ENCODE measurements around the gene HDAC2. TPM values are rescaled to one million over a fixed set of nuclear protein-coding genes. Genes with fewer than 3 reads are reported as not detected.
A peak's percentile ranks its signal among the peaks of the same experiment; 100 is the strongest.

The HDAC2 gene
- total and polyA plus RNA-seq, 12 donors = 35.5 to 125 (median 54.3) TPM

- no peak overlapping the region for H3K4me3 ChIP-seq
- no peaks in the 10 kb centered on the region for H3K4me1 ChIP-seq (replicated peaks in 1 of 2)
- H3K36me3 ChIP-seq (replicated peaks in 1 of 2) = no peaks in the 10 kb centered on the region
- intact Hi-C loops (cut with DNase I) = loop anchor here in 1 of 2 donors (5.0 kb wide), 1 partner anchor 1125 kb away; no protein-coding TSS in a partner anchor
- 69 to 83% (median 81%) methylated on average over 6 of the region's 6 CpGs for WGBS, 4 donors
- H3K9me3 ChIP-seq (replicated peaks in 1 of 3) = no peaks in the 10 kb centered on the region
- no peak for DNase-seq
- H3K27ac ChIP-seq = no peak overlapping the region
- no peaks in the 10 kb centered on the region for H3K27me3 ChIP-seq
- no peak for TF ChIP-seq POLR2A (IDR thresholded peaks at IDR 0.05)
- TF ChIP-seq, protein P1, sequence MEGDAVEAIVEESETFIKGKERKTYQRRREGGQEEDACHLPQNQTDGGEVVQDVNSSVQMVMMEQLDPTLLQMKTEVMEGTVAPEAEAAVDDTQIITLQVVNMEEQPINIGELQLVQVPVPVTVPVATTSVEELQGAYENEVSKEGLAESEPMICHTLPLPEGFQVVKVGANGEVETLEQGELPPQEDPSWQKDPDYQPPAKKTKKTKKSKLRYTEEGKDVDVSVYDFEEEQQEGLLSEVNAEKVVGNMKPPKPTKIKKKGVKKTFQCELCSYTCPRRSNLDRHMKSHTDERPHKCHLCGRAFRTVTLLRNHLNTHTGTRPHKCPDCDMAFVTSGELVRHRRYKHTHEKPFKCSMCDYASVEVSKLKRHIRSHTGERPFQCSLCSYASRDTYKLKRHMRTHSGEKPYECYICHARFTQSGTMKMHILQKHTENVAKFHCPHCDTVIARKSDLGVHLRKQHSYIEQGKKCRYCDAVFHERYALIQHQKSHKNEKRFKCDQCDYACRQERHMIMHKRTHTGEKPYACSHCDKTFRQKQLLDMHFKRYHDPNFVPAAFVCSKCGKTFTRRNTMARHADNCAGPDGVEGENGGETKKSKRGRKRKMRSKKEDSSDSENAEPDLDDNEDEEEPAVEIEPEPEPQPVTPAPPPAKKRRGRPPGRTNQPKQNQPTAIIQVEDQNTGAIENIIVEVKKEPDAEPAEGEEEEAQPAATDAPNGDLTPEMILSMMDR (IDR thresholded peaks at IDR 0.05) = no peak
Measured at GRCh38 chr6:113907102-113907815, 63.7 kb downstream of the HDAC2 start.

GRCh38 chr6:113903666-113904330 is 67.2 kb downstream of the HDAC2 start:
- peak; percentile 16 to 72 (median 29) for DNase-seq
- TF ChIP-seq POLR2A (IDR thresholded peaks at IDR 0.05) = no peak
- TF ChIP-seq, protein P1 (IDR thresholded peaks at IDR 0.05) = no peak
- Histone ChIP-seq H3K36me3 (replicated peaks in 1 of 2) (no peaks in the 10 kb centered on the region), H3K9me3 (replicated peaks in 1 of 3) (no peaks in the 10 kb centered on the region), H3K27ac (no peak overlapping the region), H3K4me1 (replicated peaks in 1 of 2) (no peaks in the 10 kb centered on the region), H3K4me3 (no peak overlapping the region), H3K27me3 (no peaks in the 10 kb centered on the region)
- 37 to 46% (median 44%) methylated on average over 8 to 9 of the region's 9 CpGs for WGBS, 4 donors
- intact Hi-C loops (cut with DNase I) = no loop called here

- no peaks in the 10 kb centered on the region for H3K36me3 ChIP-seq (replicated peaks in 1 of 2)
- no peak overlapping the region for H3K4me3 ChIP-seq
- 87 to 95% (median 94%) methylated on average over 2 of the region's 2 CpGs for WGBS, 4 donors
- TF ChIP-seq, protein P1 (IDR thresholded peaks at IDR 0.05) = no peak
- no peak for TF ChIP-seq POLR2A (IDR thresholded peaks at IDR 0.05)
- intact Hi-C loops (cut with DNase I) = no loop called here
- no peaks in the 10 kb centered on the region for H3K4me1 ChIP-seq (replicated peaks in 1 of 2)
- no peak for DNase-seq
- no peaks in the 10 kb centered on the region for H3K9me3 ChIP-seq (replicated peaks in 1 of 3)
- no peaks in the 10 kb centered on the region for H3K27me3 ChIP-seq
- H3K27ac ChIP-seq = no peak overlapping the region
Measured at GRCh38 chr6:113901482-113901881, 69.5 kb downstream of the HDAC2 start.

GRCh38 chr6:113894712-113895674 is 76.0 kb downstream of the HDAC2 start:
- no peaks in the 10 kb centered on the region for H3K27me3 ChIP-seq
- TF ChIP-seq POLR2A (IDR thresholded peaks at IDR 0.05) = no peak
- TF ChIP-seq, protein P1 (IDR thresholded peaks at IDR 0.05) = no peak
- H3K9me3 ChIP-seq (replicated peaks in 1 of 3) = no peaks in the 10 kb centered on the region
- H3K4me3 ChIP-seq = no peak overlapping the region
- DNase-seq = no peak
- WGBS, 4 donors = 61 to 69% (median 64%) methylated on average over 6 of the region's 6 CpGs
- intact Hi-C loops (cut with DNase I) = no loop called here
- H3K27ac ChIP-seq = no peak overlapping the region
- no peaks in the 10 kb centered on the region for H3K4me1 ChIP-seq (replicated peaks in 1 of 2)
- H3K36me3 ChIP-seq (replicated peaks in 1 of 2) = no peaks in the 10 kb centered on the region

Measured in adrenal gland (tissue), 12 donors.